Loucy (cell line): ENCODE data around the gene TP53I13.

Source experiments
- H2AFZ ChIP-seq: fragments of 200-600 bp; sonication (generic); 2 replicates; pipeline ENCODE4 v1.6.0; 2016; ENCODE audit warnings: antibody characterized with exemption, mild to moderate bottlenecking, low read length, moderate library complexity
- H3F3A ChIP-seq: fragments of 200-600 bp; 2 replicates; pipeline ENCODE4 v1.6.0; 2016; ENCODE audit warnings: antibody characterized with exemption, low read depth, mild to moderate bottlenecking
- H3K27me3 ChIP-seq: fragments of 200-600 bp; sonication (generic); 2 replicates; pipeline ENCODE4 v1.6.1; 2014; ENCODE audit warnings: low read length, mild to moderate bottlenecking; ENCODE audit not compliant: insufficient read depth, poor library complexity, severe bottlenecking
- H3K36me3 ChIP-seq: fragments of 200-600 bp; sonication (generic); 2 replicates; pipeline ENCODE4 v1.6.1; 2016; ENCODE audit warnings: low read length; ENCODE audit not compliant: insufficient read depth
- H3K4me1 ChIP-seq: fragments of 200-600 bp; sonication (generic); 2 replicates; pipeline ENCODE4 v1.5.1; 2014; ENCODE audit warnings: low read length, mild to moderate bottlenecking; ENCODE audit not compliant: insufficient read depth, poor library complexity, severe bottlenecking
- H3K4me2 ChIP-seq: fragments of 200-600 bp; sonication (generic); 2 replicates; pipeline ENCODE4 v1.6.0; 2014; ENCODE audit warnings: antibody characterized with exemption, low read length, low read depth, mild to moderate bottlenecking; ENCODE audit not compliant: poor library complexity, severe bottlenecking
- H3K4me3 ChIP-seq: fragments of 200-600 bp; sonication (generic); 2 replicates; pipeline ENCODE4 v1.5.1; 2014; ENCODE audit warnings: low read length, mild to moderate bottlenecking, mixed read lengths; ENCODE audit not compliant: poor library complexity, severe bottlenecking
- H3K79me2 ChIP-seq: fragments of 200-600 bp; sonication (generic); 2 replicates; pipeline ENCODE4 v1.6.1; 2014; ENCODE audit warnings: low read length; ENCODE audit not compliant: insufficient read depth
- H3K9ac ChIP-seq: fragments of 200-600 bp; sonication (generic); 2 replicates; pipeline ENCODE4 v1.6.0; 2014; ENCODE audit warnings: mild to moderate bottlenecking, low read depth, low read length, moderate library complexity; ENCODE audit not compliant: poor library complexity, severe bottlenecking
- H3K9me2 ChIP-seq: fragments of 200-600 bp; sonication (generic); replicated peaks from 2 replicates; pipeline ENCODE4 v1.6.1; 2016; ENCODE audit warnings: low read depth, low read length, mixed read lengths
- H3K9me3 ChIP-seq: fragments of 200-600 bp; sonication (generic); 2 replicates; pipeline ENCODE4 v1.6.1; 2014; ENCODE audit warnings: mild to moderate bottlenecking, antibody characterized with exemption, low read length, low read depth; ENCODE audit not compliant: insufficient read depth
- H4K20me1 ChIP-seq: fragments of 200-600 bp; sonication (generic); 2 replicates; pipeline ENCODE4 v1.6.0; 2014; ENCODE audit warnings: antibody characterized with exemption, low read length, mild to moderate bottlenecking; ENCODE audit not compliant: insufficient read depth, poor library complexity, severe bottlenecking
- EZH2phosphoT487 ChIP-seq: fragments of 200-600 bp; IDR thresholded peaks from 2 replicates; pipeline ENCODE4 v1.6.1; 2018; ENCODE audit warnings: antibody characterized with exemption, mild to moderate bottlenecking, moderate library complexity, borderline replicate concordance
- TF ChIP-seq, protein P1 (sequence below): fragments of 200-600 bp; sonication (generic); conservative IDR thresholded peaks from 2 replicates; pipeline ENCODE4 v1.5.1; 2014; ENCODE audit warnings: mild to moderate bottlenecking, antibody characterized with exemption, low read length

TP53I13 gene, protein sequence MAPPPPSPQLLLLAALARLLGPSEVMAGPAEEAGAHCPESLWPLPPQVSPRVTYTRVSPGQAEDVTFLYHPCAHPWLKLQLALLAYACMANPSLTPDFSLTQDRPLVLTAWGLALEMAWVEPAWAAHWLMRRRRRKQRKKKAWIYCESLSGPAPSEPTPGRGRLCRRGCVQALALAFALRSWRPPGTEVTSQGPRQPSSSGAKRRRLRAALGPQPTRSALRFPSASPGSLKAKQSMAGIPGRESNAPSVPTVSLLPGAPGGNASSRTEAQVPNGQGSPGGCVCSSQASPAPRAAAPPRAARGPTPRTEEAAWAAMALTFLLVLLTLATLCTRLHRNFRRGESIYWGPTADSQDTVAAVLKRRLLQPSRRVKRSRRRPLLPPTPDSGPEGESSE

DNA sequence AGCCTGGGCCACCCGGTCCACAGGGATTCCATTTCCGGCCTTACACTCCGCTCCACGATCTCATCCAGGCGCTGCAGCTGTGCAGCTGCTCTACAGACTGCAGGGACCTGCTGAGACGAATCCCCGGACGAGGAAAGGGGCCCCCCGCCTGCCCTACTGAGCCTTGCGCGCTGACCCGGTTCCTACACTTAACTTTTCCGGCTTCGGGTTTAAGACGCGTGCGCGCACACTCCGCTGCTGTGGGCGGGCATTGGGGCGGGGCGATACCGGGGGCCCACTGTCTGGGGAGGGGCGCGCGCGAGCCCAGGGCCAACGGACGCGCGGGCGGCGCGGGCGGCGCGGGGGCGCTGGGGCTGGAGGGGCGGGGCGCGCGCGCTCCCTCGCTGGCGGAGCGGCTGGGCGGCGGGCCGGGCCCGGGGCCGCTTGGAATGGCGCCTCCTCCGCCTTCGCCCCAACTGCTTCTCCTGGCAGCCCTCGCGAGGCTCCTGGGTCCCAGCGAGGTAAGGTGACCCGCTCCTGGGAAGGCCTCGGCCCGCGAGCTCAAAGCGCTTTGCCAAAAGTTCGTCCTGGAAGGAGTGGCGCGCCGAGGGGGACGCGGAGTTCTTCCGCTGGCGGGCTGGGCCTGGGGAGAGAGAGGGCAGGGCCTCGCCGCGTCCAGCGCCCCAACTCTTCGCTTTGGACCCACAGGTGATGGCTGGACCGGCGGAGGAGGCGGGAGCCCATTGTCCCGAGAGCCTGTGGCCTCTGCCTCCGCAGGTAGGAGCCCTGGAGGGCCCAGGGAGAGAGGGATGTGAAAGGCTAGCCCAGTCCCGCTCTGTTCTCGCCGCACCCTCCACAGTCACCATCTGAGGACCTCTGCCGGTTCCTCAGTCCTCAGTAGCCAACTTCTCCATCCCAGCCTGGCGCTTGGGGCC is at the start of gene TP53I13:
Gene TP53I13, plus strand, starts transcription at position 371 of the 914 bp plus-strand sequence. Its CDS starts 58 bp downstream, at position 429.
- Histone ChIP-seq H3K4me2 (peak within 1 kb of the TSS; percentile 81), H3K4me3 (peak within 1 kb of the TSS; percentile 92), H3K9me3 (no peaks in the 10 kb centered on the region), H3K79me2 (peaks cover 25% of the 10 kb centered on the region; the same call in 1 of the 2 replicates), H3F3A (0 out of 2 replicates have a peak, but pooled peaks cover 3% of the 10 kb centered on the region), H2AFZ (peak within 1 kb of the TSS; percentile 98), H3K9me2 (no peaks in the 10 kb centered on the region), H3K9ac (peak within 1 kb of the TSS; percentile 87), H3K27me3 (no peaks in the 10 kb centered on the region), H3K36me3 (peaks cover 4% of the 10 kb centered on the region; the same call in 1 of the 2 replicates), H3K4me1 (peaks cover 17% of the 10 kb centered on the region), H4K20me1 (peaks cover 16% of the 10 kb centered on the region)
- TF ChIP-seq EZH2phosphoT487, result no peak
- TF ChIP-seq, protein P1, sequence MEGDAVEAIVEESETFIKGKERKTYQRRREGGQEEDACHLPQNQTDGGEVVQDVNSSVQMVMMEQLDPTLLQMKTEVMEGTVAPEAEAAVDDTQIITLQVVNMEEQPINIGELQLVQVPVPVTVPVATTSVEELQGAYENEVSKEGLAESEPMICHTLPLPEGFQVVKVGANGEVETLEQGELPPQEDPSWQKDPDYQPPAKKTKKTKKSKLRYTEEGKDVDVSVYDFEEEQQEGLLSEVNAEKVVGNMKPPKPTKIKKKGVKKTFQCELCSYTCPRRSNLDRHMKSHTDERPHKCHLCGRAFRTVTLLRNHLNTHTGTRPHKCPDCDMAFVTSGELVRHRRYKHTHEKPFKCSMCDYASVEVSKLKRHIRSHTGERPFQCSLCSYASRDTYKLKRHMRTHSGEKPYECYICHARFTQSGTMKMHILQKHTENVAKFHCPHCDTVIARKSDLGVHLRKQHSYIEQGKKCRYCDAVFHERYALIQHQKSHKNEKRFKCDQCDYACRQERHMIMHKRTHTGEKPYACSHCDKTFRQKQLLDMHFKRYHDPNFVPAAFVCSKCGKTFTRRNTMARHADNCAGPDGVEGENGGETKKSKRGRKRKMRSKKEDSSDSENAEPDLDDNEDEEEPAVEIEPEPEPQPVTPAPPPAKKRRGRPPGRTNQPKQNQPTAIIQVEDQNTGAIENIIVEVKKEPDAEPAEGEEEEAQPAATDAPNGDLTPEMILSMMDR, result no peak

DNA sequence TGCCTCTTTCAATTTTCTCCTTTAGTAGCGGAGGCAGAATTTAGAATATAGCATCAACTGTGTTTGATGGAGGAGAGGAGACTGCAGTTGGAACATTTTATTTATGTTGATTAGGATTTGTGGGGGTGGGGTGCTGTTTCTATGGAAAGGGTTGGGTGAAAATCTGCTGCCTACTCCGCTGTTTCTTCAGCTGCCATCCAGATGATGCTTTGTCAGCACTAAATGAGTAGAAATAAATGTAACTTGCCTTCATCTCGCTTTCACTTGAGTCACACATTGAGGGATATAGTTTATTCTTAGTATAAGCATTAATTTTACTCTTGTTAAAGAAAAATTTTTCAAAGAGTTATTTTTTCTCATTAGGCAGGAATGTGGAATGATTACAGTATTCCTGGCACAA is 43.8 kb upstream of the TP53I13 start:
- no peaks in the 10 kb centered on the region for H3K9me3 ChIP-seq
- H4K20me1 ChIP-seq, result no peaks in the 10 kb centered on the region
- no peaks in the 10 kb centered on the region for H3F3A ChIP-seq
- H3K79me2 ChIP-seq, result no peaks in the 10 kb centered on the region
- H3K4me2 ChIP-seq, result no peak overlapping the region
- H3K36me3 ChIP-seq, result peaks cover 63% of the 10 kb centered on the region
- no peaks in the 10 kb centered on the region for H3K4me1 ChIP-seq
- TF ChIP-seq EZH2phosphoT487, result no peak
- TF ChIP-seq, protein P1, result no peak
- H3K4me3 ChIP-seq, result no peak overlapping the region
- no peak overlapping the region for H3K9ac ChIP-seq
- H3K9me2 ChIP-seq, result no peaks in the 10 kb centered on the region
- no peaks in the 10 kb centered on the region for H3K27me3 ChIP-seq
- H2AFZ ChIP-seq, result no peak overlapping the region

DNA sequence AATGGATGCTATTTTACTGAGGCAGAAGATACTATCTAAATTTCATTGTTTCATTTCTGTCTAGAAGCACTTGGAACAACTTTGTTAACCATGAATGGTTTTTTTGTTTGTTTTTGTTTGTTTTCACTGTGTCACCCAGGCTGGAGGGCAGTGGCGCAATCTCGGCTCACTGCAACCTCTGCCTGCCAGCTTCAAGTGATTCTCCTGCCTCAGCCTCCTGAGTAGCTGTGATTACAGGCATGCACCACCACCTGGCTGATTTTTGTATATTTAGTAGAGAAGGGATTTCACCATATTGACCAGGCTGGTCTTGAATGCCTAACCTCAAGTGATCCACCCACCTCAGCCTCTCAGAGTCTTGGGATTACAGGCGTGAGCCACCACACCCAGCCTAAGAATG is 42.2 kb upstream of the TP53I13 start:
- Histone ChIP-seq H3F3A (no peaks in the 10 kb centered on the region), H3K9me3 (no peaks in the 10 kb centered on the region), H3K27me3 (no peaks in the 10 kb centered on the region), H3K4me1 (no peaks in the 10 kb centered on the region), H3K4me3 (no peak overlapping the region), H3K36me3 (peaks cover 65% of the 10 kb centered on the region), H2AFZ (no peak overlapping the region), H3K79me2 (no peaks in the 10 kb centered on the region), H3K9ac (no peak overlapping the region), H4K20me1 (no peaks in the 10 kb centered on the region), H3K9me2 (no peaks in the 10 kb centered on the region), H3K4me2 (no peak overlapping the region)
- TF ChIP-seq EZH2phosphoT487, result no peak
- TF ChIP-seq, protein P1, result no peak
